Coronary artery (tissue), 2 donors: Measurements from ENCODE around the gene ETNK1.

Source experiments
- DNase-seq: peaks from one replicate; pipeline ENCODE4 v3.0.0-alpha.2; 2017; ENCODE audit warnings: low spot score
- H3K27ac ChIP-seq, 2 donors: fragments of 200-600 bp; sonication (generic); one replicate each; pipeline ENCODE4 v1.5.1; 2016 to 2019
- H3K4me3 ChIP-seq: fragments of 200-600 bp; sonication (generic); 2 replicates; pipeline ENCODE4 v1.5.1; 2016; ENCODE audit warnings: mild to moderate bottlenecking, moderate library complexity
- CTCF ChIP-seq: fragments of 200-600 bp; sonication (generic); IDR thresholded peaks from one replicate; pipeline ENCODE4 v1.5.1; 2019; ENCODE audit warnings: antibody characterized with exemption

Gene ETNK1

GRCh38 chr12:22615963-22616501 is 8.9 kb upstream of the ETNK1 start:
- H3K4me3 ChIP-seq, result no peak overlapping the region
- H3K27ac ChIP-seq, result no peak overlapping the region

GRCh38 chr12:22617630-22618029 is 7.3 kb upstream of the ETNK1 start:
- Histone ChIP-seq H3K4me3 (no peak overlapping the region), H3K27ac (no peak overlapping the region)
- no peak for TF ChIP-seq CTCF
- no peak for DNase-seq

More at GRCh38 chr12:22615963-22616501, 8.9 kb upstream of the ETNK1 start:
- DNase-seq, result no peak
- TF ChIP-seq CTCF, result no peak

- Histone ChIP-seq H3K4me3 (peak overlapping the region; percentile 96), H3K27ac (peak overlapping the region; percentile 98 to 100)
- no peak for TF ChIP-seq CTCF
Observed at GRCh38 chr12:22624548-22624869, 462 bp upstream of the ETNK1 start.

GRCh38 chr12:22625762-22626294 is 857 bp downstream of the ETNK1 start:
- H3K4me3 ChIP-seq, result peak overlapping the region; percentile 96
- peak; percentile 76 for DNase-seq
- peak overlapping the region; percentile 98 to 100 for H3K27ac ChIP-seq
- no peak for TF ChIP-seq CTCF

More at GRCh38 chr12:22624548-22624869, 462 bp upstream of the ETNK1 start:
- no peak for DNase-seq

- DNase-seq, result no peak
- H3K4me3 ChIP-seq, result peak overlapping the region; percentile 96
- no peak for TF ChIP-seq CTCF
- peak overlapping the region; percentile 98 to 100 for H3K27ac ChIP-seq
Observed at GRCh38 chr12:22626406-22626805, 1.4 kb downstream of the ETNK1 start.

- DNase-seq, result no peak
- Histone ChIP-seq H3K27ac (peak overlapping the region; percentile 98 to 100), H3K4me3 (peak overlapping the region; percentile 96)
- no peak for TF ChIP-seq CTCF
Observed at GRCh38 chr12:22627371-22627770, 2.4 kb downstream of the ETNK1 start.

GRCh38 chr12:22628228-22628627 is 3.3 kb downstream of the ETNK1 start:
- DNase-seq, result no peak
- Histone ChIP-seq H3K4me3 (peak overlapping the region; percentile 96), H3K27ac (peak overlapping the region in 1 of 2 donors; percentile 39)
- no peak for TF ChIP-seq CTCF
